Adrenal gland (tissue), 5 donors: ENCODE results near the gene CRB3.

ENCODE experiments used
- POLR2A ChIP-seq, 2 donors: fragments of 450-650 bp; IDR thresholded peaks; one replicate each; pipeline ENCODE4 v1.6.1; 2017; ENCODE audit warnings: antibody characterized with exemption in 2 of 2, mild to moderate bottlenecking in 2 of 2, moderate library complexity in 1 of 2
- TF ChIP-seq, protein P1 (sequence below), 6 experiments: fragments of 450-650 bp in 4 of 6; fragments of 200-600 bp in 2 of 6; sonication (generic) in 1 of 6; IDR thresholded peaks; 1 replicate in 5 of 6; 2 replicates in 1 of 6; pipeline versions ENCODE4 v1.5.1 to v1.8.0; 2016 to 2021; ENCODE audit warnings: antibody characterized with exemption in 6 of 6, mild to moderate bottlenecking in 2 of 6, moderate library complexity in 1 of 6
- donor health status: DM: no; HTN: no; CAD: no.

DNA sequence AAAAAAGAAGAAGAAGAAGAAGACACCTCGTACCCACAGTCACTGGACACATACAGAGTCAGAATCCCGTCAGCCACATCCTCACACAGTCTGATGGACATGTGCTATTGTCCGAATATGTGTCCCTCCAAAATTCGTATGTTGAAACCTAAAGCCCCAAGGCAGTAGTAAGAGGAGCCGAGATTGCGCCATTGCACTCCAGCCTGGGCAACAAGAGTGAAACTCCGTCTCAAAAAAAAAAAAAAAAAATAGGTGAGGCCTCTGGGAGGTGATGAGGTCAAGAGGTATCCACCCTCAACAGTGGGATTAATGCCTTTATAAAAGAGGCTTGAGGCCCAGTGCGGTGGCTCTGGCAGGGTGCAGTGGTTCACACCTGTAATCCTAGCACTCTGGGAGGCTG is 20.2 kb downstream of the CRB3 start:
- TF ChIP-seq, protein P1, sequence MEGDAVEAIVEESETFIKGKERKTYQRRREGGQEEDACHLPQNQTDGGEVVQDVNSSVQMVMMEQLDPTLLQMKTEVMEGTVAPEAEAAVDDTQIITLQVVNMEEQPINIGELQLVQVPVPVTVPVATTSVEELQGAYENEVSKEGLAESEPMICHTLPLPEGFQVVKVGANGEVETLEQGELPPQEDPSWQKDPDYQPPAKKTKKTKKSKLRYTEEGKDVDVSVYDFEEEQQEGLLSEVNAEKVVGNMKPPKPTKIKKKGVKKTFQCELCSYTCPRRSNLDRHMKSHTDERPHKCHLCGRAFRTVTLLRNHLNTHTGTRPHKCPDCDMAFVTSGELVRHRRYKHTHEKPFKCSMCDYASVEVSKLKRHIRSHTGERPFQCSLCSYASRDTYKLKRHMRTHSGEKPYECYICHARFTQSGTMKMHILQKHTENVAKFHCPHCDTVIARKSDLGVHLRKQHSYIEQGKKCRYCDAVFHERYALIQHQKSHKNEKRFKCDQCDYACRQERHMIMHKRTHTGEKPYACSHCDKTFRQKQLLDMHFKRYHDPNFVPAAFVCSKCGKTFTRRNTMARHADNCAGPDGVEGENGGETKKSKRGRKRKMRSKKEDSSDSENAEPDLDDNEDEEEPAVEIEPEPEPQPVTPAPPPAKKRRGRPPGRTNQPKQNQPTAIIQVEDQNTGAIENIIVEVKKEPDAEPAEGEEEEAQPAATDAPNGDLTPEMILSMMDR (IDR thresholded peaks at IDR 0.05): no peak
- TF ChIP-seq POLR2A (IDR thresholded peaks at IDR 0.05): no peak
